NCI-H146 treated with DMSO at 0.1 percent for 48 hours (cell line): Measurements from ENCODE around the gene SPEF2.
"Not testable (repeated sequence)": the region's sequence is repeated elsewhere in the genome, so short reads cannot be mapped to it uniquely, and the experiment has no call there.

Experiments
- DNase-seq: peaks from one replicate; lab custom pipeline; 2025; ENCODE audit not compliant: unreplicated experiment; lab: John Stamatoyannopoulos, UW

The SPEF2 gene

DNA sequence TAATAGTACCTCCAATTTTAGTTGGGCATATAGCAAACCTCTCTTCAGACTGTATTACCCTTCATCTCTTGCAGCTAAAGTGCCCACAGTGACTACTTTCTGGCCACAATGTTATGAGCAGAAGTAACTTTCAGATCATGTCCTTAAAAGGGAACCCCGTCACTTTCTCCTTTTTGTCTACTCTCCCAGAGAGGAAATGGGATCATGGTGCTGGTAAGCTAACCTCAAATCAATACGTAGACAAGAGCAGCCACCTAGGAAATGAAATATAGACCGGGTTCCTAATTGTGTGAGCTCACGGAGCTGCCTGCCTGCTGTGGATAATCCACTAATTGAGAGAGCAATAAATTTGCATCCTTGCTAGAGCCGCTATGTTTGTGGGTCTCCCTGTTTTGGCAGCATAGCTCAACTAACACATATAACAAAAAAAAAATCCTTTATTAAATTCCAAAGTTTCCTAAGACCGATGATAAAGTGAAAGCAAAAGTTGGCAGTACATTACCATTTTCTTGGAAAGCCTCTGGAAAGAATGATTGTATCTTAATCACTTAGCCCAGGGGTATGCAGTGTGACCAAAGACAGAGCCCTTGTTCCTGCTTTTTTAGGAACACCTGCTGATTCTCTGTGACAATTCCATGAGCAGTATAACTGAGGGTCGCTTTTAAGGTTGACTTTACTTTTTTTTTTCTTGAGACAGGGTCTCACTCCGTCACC is 233.5 kb downstream of the SPEF2 start:
- no peak for DNase-seq

DNA sequence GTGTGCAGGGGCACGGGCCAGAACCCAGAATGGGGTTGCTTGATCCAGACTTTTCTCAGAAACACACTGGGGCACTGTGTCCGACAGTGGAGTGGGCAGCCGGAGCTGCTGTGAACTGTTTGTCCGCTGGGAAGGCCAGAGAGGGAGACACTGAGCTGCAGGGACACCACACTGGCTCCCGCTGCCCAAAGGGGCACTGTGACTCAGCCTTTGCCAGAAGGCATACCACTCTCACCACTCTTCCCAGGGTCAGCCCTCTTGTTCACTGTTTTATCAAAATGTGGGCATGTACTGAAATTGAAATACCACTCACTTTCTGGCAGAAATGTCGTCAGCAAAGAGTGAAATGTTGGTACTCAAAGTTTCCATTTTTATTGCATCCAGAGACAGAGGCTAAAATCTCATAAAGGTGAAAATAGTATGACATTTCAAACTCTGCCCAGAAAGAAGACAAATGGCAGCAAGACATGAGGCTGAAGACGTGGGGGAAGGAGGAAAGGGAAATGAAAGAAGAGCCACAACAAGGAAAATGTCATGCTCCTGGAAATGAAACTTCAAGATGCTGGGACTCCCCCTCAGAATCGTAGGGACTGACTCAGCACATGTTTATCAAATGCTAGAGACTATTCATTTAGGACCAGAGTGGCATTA is 234.5 kb downstream of the SPEF2 start:
- DNase-seq = no peak

DNA sequence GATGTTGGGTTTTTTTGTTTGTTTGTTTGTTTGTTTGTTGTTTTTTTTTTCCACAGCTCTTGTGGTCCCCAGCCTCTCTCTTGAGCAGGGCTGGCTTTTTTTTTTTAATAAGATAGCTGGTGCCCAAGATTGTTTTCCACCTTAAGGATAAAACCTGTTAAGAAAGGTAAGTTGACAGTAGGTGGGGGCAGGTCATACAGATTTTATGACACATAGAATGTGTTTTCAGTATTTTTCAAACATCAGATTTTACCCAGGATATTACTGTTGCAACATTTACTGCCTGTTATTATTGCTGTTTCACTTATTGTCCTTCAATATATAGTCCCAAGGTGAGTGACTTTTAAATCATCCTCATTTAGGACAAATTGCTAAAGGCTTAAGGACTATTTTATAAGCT is 235.1 kb downstream of the SPEF2 start:
- DNase-seq = no peak

DNA sequence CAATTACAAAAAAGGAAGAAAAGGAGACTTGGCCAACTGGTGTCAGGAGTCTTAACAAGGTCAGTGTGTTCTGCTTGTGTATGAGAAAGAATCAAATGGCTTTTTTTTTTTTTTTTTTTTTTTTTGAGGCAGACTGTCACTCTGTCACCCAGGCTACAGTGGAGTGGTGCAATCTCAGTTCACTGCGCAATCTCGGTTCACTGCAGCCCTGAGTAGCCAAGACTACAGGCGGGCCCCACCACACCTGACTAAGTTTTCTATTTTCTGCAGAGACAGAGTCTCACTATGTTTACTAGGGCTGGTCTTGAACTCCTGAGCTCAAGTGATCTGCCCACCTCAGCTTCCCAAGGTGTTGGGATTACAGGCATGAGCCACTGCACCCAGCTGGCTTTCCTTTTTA is 236.0 kb downstream of the SPEF2 start:
- DNase-seq = no peak

DNA sequence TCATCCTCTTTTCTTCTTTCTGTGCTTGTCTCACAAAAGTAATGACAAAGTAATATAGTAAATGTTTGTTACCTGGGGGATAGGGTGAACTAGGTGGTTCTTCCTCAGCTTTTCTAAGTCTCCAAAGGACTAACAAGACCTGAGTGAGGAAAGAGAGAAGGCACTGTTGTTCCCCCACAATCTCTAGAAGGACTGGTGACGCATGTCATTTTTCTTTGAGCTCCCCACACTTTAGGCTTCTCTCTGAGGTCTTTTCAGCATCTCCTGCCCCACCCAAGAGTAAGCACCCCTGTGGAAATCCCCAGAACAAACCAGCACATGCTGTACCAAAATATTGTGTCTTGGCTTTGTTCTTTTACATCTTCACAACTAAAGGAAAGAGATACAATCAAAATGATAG is 236.6 kb downstream of the SPEF2 start:
- no peak for DNase-seq

DNA sequence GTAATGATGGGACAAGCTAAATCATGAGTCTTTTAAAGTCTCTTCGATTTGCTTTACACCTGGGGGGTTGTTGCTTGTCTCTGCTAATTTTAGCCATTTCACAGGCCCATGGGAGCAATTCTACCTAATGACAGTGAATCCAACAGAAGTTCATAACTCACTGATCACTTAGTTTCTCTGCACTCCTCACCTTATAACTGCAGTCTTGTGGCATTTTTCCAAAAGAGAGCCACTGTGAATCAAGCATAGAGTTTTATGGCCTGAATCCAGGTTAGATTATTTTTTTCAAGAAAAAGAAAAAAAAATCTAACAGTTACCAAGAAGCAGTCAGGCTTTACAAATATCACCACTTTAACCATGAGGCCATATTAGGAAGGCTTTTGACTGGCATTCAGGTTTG is 237.5 kb downstream of the SPEF2 start:
- no peak for DNase-seq

DNA sequence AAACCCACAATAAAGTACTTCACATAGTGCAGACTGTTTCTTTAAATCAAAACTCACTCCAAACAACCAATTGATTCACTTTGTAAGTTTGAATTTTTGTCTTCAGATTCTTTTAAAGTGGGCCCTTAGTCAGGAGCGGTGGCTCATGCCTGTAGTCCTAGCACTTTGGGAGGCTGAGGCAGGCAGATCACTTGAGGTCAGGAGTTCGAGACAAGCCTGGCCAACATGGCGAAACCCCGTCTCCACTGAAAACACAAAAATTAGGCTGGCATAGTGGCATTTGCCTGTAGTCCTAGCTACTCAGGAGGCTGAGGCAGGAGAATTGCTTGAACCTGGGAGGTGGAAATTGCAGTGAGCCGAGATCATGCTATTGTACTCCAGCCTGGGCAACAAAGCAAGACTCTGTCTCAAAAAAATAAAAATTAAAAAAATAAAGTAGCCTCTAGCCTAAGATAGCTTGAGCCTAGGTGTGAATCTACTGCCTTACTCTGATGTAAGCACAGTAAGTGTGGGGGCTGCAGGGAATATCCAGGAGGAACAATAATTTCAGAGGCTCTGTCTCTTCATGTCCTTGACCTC is 238.6 kb downstream of the SPEF2 start:
- not testable (repeated sequence) for DNase-seq

DNA sequence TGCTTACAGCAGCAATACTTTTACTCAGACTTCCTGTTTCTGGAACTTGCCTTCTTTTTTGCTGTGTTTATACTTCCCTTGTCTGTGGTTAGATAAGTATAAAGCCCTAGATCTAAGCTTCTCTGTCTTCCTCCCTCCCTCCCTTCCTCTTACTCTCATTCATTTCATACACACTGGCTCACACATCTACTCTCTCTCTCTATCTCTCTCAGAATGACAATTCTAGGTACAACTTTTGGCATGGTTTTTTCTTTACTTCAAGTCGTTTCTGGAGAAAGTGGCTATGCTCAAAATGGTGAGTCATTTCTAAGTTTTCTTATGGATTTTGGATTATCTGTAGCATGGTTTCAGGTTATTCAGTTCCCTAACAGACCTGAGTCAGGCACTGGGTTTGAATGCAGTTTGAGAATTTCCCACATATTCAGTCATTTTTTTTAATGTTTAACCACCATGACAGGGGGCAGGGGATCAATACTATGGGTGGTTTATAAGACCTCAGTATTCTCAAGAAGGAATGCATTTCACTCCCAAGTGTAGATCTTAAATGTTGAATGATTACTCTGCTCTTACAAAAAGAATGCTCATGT is 239.2 kb downstream of the SPEF2 start, which contains the start of gene IL7R:
Gene IL7R, plus strand, starts transcription at position 127 of the 587 bp plus-strand sequence. Its CDS starts 87 bp downstream, at position 214.
- DNase-seq = no peak

DNA sequence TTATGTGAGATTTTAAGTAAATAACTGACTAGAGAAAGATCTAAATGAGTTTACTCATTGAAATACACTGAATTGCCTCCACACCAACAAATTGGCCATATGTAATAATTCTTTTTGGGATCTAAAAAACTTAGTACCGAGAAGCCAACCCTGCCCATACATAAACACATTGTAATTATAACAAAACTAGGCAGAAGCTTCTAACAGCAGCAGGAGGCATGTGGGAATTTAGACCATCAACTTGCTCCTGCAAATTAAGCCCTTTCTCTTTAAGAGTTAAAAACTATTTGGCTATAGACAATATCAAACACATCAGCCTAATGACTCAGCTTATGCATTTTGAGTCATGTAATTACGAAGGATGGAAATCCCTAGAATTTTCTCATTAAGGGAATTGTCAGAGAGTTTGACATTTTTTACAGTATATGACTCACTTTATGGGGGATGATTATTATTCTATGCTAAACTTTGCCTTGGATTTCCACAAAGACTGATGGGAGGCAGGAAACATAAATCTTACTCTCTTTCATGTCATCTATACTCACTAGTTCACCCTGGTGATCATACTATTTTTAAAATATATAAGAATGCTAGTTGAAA is 240.0 kb downstream of the SPEF2 start:
- DNase-seq = no peak

DNA sequence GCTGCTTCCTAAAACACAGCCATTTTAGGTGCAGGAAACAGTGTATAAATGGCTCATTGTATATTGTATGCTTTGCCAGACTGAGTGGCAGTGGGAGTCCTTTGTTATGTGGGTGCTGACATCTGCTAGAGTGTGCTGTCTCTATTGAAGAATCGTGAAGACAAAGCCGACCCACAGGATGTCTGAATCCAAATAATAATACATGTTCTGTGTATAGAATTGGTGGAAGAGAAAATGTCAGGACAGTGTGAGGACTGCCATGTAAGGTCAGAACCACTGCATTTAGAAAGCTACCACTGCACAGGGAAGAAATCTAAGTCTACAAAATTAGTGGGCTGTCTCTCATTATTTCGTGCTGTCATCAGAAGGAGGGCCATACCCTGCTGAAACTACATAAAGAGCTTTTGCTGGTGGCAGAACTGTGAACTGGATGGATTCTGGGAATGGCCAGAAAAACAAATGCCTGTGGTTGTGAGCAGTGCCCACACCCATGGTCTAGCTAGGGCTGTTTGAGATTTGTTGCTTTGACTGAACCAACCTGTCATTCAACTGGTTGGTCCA is 241.5 kb downstream of the SPEF2 start:
- peak; percentile 26 for DNase-seq

DNA sequence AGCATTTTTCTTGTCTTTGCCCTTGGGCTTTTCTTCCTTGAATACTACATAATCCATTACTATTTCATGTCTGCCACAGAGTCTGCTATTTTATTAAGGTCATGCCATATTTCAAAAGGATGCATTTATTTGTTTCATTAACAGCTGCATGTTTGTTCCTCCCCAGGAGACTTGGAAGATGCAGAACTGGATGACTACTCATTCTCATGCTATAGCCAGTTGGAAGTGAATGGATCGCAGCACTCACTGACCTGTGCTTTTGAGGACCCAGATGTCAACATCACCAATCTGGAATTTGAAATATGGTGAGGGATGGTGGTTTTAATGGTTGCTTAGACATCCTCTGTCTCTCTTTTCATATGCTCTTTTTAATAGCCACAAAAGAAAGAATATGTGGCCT is 243.0 kb downstream of the SPEF2 start:
- no peak for DNase-seq

DNA sequence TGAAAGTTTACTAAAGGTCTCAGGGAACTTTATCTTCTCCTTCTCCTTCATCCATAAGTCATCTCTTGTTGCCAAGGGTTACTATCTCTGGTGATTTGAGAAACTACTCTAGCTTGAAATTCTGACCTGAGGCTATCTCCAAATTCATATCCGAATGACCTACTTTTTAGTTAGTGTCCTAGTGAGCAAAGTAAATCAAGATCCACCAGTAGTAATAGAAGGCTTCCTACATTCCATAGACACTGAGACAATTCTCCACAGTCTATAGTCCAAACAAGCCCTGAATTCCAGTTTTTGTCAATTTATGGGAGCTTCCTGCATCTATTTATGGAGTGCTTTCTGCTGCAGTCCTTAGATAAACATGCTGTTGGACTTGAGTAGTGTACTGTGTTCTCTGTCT is 244.1 kb downstream of the SPEF2 start:
- DNase-seq = no peak

DNA sequence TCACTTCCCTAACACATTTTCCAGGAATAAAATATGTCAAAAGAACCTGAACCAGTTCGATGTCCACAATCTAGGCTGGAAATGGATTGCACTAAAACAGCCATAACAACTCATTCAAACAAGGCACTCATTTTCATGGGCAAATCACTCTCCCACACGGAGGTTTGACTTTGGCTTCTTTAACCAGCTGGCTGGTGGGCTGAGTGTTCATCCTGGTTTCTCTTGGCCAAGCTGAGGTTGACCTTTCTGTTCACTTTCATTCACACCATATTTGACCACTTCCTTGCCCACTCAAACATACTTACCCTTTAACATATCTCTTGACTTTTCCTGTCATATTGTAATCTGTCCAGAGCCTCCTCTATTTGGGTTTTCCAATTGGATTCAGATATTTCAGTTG is 244.5 kb downstream of the SPEF2 start:
- DNase-seq = no peak

DNA sequence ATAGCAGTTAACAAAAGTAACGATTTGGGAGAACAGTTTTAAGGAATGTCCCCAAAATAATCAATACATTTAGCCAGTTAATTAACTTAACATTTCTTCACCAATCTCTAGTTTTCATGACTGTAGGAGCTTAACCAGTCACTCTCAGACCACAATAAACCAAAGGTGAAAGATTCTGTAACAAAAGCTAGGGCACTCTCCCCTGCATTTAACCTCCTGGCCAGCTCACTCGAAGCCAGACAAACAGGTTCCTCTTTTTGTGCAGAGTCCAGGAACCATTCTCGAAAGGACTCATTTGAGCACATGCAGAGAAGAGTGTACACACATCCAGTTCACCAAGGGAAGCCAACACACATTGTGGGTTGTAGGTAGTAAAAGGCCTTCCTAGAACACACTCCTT is 245.5 kb downstream of the SPEF2 start:
- DNase-seq = no peak
